GM10847 (cell line): Measurements from ENCODE around the gene TMEM147.

Source experiments
- POLR2A ChIP-seq: IDR thresholded peaks from 2 replicates; pipeline ENCODE4 v1.6.1; 2011; ENCODE audit not compliant: insufficient read length; ENCODE audit errors: extremely low read depth

Gene TMEM147

GRCh38 chr19:35514282-35514809 is 31.1 kb upstream of the TMEM147 start:
- no peak for TF ChIP-seq POLR2A

GRCh38 chr19:35516310-35516709 is 29.1 kb upstream of the TMEM147 start:
- no peak for TF ChIP-seq POLR2A

GRCh38 chr19:35517342-35517741 is 28.1 kb upstream of the TMEM147 start:
- TF ChIP-seq POLR2A, result no peak

GRCh38 chr19:35518313-35518712 is 27.1 kb upstream of the TMEM147 start:
- no peak for TF ChIP-seq POLR2A

- TF ChIP-seq POLR2A, result no peak
These were observed 26.1 kb upstream of the TMEM147 start for GRCh38 chr19:35519291-35519690.

- TF ChIP-seq POLR2A, result no peak
These were observed 24.2 kb upstream of the TMEM147 start for GRCh38 chr19:35521124-35521743.

GRCh38 chr19:35522745-35523327 is 22.6 kb upstream of the TMEM147 start:
- TF ChIP-seq POLR2A, result no peak

- no peak for TF ChIP-seq POLR2A
These were observed 21.1 kb upstream of the TMEM147 start for GRCh38 chr19:35524181-35524837.

GRCh38 chr19:35525873-35526272 is 19.6 kb upstream of the TMEM147 start:
- no peak for TF ChIP-seq POLR2A

- no peak for TF ChIP-seq POLR2A
These were observed 17.0 kb upstream of the TMEM147 start, which contains the start of gene SBSN for GRCh38 chr19:35528218-35529038. Gene SBSN (minus strand): TSS chr19:35528311. CDS start chr19:35528281, 30 bp downstream.

- TF ChIP-seq POLR2A, result no peak
These were observed 15.9 kb upstream of the TMEM147 start for GRCh38 chr19:35529241-35530218.

- no peak for TF ChIP-seq POLR2A
These were observed 14.1 kb upstream of the TMEM147 start for GRCh38 chr19:35531291-35531690.

- no peak for TF ChIP-seq POLR2A
These were observed 12.1 kb upstream of the TMEM147 start, which contains the start of gene GAPDHS for GRCh38 chr19:35533201-35533821. Gene GAPDHS (plus strand): TSS chr19:35533456. CDS start chr19:35533528, 72 bp downstream.

GRCh38 chr19:35533822-35534392 is 11.5 kb upstream of the TMEM147 start:
- no peak for TF ChIP-seq POLR2A
